GM19240 (cell line): ENCODE results near the gene UGT1A3.

Experiments used
- DNase-seq: peaks from one replicate; pipeline ENCODE4 v3.0.0; 2011; ENCODE audit warnings: low spot score; ENCODE audit not compliant: insufficient read length

The UGT1A3 gene

DNA sequence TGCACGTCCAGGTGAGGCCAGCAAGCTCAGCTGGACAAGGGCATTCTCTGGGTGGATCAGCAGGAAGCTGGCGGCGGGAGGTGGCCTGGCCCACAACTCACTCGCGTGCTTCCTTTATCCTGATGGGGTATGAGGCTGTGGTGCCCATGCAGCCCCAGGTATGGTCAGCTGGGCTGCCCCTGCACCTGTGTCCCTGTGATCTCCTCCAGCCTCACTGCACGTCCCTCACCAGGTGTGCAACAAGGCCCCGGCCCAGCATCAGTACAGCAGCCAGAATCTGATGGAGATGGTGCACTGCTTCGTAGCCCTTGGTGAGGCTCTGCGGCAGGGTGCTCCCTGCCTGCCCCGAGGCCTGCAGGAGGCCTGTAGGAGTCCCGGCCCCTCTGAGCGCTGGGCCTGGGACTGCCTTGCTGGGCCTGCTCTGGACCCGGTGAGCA, 66.9 kb downstream of the UGT1A3 start:
- DNase-seq: no peak

DNA sequence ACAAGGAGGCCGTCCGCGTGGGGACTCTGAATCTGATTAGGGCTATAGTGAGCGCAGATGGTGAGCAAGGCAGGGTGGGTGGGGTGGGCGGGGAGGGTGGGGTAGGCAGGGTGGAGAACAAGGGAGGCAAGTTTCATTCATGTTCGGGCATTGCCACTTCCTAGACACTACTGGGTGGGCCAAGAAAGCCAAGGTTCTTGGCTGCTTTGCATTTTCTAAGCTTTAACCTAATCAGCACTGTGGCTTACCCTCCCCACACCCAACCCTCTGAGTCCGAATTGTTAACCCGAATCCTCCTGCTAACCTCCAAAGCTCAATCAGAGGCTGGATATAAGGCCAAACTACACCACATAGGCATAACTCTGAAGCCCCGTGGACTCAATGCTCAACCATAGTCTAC, 67.4 kb downstream of the UGT1A3 start:
- DNase-seq: no peak

DNA sequence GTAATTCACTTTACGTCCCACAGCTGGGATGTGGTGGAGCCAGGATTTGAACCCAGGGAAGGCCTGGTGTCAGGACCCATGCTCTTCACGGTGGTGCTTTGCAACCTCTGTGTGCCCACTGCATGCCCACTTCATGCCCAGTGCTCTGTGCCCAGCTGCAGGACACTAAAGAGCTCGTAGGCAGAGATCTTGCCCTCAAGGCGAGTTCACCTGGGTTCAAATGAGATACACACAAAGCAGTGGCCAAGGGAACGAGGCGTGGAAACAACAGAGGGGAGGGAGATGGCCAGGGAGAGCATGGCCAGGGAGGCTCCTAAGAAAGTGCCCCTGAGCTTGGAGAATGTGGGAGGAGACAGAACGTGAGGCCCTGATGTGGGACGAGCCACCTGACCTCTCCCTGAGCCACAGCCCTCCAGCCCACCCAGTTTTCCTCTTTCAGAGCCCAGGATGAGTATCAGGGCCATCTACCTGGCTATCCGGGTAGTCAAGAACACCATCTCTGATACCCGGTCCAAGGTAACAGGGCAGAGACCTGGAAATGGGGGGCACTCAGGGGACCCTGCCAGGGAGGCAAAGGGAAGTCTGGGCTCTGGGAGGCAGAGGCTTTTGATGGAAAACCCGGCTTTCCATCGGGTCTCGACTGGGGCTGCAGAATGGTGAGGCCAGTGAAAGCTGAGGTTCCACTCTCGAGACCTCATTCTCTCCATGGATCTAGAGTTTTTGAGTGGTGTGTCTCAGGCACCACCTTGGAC, 69.7 kb downstream of the UGT1A3 start:
- no peak for DNase-seq

DNA sequence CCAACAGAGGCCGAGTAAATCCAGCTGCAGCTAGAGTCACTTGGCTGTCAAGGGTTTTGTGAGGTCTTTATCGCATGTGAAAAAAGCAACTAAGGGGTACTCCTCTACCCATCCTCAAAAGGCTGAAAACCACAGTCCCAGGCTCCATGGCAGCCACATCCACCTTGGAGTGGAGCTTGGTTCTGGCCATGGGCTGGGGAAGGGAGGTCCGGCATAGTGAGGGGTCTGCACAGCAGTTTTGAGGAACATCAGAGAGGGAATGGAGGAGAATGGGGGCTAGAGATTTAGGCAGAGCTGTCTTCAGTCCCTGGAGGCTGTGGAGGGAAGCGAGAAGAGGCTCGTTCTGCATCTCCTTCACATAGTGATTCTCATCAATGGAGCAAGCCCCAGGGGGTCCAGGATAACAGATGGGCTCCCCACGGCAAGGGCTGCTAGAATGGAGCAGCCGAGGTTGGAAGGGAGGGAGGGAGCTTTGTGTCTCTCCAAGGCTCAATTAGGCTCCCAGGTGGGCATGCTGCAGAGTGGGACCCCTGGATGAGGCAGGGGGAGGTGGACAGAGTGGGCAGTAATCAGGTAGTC, 70.3 kb downstream of the UGT1A3 start:
- no peak for DNase-seq

DNA sequence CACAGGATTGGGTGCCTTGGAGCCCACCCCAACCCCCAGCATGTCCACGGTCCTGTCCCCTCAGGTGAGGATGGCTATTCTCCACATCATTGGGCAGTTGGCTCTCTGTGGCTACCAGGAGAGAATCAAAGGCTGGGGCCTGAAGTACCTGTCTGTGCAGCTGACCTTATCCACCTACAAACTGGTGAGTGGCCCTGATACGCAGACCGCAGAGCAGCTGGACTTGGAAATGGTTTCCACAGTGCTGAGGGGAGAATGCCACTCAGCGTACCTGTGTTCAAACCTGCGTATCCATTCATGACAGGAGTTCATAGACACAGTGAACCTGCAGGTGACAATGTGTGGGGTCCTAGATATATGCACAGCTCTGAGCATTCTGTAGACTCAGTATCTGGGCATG, 70.9 kb downstream of the UGT1A3 start:
- no peak for DNase-seq

DNA sequence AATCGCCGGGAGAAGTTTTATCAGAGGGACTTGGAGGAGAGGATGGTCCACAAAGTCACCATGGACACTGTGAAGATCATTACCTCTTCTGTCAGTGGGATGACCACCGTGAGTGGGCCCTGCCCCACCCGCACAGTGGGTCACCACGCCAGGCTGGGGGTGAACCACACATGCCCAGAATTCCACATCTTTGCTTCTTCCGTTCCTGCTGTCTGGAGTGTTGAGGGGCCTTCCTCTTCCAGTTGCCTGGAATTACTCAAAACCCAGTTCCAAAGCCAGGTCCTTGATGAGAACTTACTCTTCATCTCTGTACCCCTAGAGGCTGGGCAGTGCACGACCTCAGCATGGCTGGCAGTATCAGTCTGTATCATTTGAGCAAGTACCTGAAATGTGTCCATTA, 71.4 kb downstream of the UGT1A3 start:
- no peak for DNase-seq

DNA sequence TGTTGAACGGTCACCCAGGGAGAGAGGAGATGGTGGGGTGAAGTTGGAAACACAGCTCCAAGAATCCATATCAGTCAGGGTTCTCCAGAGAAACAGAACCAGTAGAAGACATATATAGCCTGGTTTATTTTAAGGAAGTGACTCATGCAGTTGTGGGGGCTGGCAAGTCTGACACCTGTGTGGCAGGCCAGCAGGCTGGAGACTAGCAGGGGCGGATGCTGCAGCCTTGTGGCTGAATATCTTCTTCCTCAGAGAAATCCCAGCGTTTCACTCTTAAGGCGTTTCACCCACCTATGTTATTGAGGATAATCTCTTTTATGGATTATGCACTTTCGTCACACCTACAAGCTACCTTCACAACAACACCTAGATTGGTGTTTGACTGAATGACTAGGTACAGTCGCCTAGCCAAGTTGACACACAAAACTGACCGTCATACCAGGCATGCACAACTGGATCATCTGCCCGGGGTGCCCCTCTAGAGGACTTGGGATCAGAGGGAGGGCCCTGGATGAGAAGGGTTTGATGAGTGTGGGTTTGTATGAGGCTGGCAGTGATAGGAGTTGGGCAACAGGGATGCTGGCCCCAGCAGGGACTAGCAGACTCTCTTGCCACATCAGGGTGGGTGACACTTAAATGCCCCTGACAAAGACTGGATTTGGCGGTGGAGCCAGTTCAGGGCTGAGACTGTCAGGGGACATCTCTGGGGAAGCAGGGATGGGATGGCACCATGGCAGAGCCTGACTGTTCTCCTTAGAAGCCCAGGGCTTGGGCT, 72.7 kb downstream of the UGT1A3 start:
- DNase-seq: no peak

DNA sequence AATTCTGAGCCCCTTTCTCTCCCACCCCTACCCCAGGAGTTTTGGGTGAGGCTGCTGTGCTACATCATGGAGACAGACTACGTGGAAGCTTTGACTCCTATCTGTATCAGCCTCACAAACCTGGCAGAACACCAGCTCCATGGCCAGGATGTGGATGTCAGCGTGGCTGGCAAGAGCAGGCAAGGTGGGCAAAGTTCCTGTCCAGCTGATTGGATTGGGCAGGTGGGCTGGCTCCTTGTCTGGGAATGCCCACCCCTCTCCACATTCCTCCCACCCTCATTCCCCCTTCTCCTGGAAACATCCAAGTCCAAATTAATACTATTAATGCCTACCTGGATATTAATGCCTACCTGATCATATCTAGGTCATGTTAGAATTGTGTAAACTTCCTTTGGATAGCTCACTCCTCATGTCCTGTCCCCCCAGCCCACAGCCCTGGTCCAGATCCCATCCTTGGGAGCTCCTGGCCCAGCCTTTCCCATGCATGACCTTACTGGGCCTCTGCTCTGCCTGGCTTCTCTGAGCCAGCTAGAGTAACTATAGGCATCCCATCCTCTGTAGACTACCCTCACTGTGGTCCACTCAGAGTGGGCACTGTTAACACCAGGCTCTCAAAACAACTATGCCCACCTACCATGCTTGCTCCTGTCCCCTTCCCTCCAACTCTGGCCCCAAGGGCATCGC, 73.4 kb downstream of the UGT1A3 start:
- no peak for DNase-seq

DNA sequence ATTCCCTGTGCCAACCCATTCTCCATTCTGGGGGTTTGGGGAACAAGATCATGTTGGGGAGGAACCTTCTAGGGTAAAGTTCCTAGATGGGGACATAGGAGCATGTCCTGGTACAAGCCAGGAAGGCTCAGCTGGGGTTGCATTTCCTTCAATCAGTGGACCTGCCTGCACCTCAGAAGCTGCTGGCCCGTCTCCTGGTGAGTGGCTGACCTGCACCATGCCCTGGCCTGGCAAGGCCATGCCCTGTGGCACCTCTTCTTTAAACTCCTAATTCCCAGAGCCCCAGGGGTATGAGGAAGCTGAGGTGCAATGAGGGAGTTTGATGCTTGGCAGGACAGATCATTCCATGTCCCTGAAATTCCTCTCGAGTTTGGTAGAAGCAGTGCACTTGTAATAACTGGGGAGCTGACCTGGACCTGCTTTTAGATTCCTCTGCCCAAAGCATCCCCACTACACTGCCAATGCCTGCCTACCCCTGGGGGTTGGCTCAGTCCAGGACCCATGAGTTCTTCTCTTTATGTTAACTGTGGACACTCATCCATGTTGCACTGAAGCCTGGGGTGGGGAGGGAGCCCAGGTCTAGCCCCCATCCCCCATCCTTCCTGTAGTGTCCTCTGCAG, 74.6 kb downstream of the UGT1A3 start:
- DNase-seq: no peak

DNA sequence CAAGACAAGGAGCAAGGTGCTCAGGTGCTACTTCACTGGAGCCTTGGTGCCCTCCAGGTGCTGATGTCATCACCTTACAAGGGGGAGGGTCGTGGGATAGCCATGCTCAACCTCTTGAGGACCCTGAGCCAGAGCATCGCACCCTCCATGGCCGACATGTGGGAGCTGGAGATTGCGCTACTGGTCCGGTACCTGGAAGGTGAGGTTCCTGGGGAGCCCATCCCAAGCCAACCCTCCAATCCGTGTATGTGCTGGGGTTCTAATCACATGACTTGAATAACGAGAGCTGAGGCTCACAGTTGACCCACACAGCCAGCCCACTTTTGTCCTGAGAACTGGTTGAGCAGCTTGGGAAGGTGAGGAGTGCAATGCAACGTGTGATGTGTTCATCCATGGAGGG, 75.2 kb downstream of the UGT1A3 start:
- no peak for DNase-seq

DNA sequence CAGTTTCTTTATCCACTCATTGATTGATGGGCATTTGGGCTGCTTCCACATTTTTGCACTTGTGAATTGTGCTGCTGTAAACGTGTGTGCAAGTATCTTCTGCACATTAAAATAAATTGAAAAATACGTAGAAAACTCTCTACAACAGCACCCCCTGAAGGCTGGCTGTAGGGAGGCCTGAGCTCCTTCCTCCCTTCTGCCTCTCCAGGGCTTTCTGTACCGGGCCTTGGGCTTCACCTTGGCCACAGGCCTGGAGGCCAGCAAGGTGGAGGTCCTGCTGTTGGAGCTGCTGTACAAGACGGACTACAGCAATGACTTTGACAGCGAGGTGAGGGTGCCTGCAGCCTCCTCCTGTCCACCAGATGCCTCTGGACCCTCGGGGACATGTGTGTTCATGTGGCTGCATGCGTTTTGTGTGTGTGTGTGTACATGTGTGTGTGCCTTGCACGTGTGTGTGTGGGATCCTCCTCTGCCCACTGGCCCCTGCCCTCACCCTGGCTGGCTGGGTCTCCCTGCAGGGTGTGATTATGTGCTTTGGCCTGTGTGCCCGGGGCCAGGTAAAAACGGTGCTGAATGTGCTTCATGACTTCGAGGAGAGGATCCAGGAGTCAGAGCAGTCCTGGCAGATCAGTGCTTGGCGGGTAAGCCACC, 78.5 kb downstream of the UGT1A3 start:
- no peak for DNase-seq

DNA sequence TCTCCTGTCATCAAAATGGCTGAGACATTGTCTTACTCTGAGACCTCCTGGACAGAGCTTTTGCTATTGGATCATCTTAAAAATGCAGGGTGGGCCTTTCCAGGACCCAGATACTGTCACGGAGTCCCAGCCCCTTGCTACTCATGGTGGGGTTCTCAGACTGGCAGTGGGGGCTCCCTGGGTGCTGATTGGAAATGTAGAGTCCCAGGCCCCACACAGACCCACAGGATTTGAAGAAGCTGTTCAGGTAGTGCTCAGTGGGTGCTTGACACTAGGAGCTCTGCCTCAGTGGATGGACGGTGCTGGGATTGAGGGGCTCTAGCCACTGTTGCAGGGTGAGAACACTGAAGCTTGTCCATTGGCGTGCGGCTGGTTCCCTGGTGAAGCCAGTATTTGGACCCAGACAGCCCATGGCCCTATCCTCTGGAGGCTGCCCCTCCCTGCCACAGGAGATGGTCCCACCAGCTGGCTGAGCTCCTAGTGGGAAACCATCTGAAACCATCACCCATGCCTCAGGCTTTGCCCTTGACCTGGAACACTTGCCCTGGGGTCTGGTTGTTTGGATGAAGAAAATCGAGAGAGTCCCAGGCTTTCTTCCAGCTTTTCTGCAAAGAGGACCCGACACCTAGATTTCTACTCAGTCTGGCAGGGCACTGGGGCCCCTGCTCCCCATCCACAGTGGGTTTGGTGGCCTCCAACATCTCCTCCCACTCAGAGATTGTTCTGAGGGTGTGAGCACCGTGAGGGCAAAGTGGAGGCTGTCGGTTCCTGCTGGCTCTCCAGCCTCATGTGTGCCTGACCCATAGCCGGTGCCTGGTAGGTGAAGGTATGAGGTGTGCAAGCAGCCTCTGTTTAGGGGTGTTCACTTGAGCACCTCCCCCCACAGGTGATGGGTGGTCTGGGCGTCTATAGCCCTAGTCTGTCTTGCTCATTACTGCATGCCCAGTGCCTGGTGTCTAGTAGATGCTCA, 79.4 kb downstream of the UGT1A3 start:
- DNase-seq: no peak

DNA sequence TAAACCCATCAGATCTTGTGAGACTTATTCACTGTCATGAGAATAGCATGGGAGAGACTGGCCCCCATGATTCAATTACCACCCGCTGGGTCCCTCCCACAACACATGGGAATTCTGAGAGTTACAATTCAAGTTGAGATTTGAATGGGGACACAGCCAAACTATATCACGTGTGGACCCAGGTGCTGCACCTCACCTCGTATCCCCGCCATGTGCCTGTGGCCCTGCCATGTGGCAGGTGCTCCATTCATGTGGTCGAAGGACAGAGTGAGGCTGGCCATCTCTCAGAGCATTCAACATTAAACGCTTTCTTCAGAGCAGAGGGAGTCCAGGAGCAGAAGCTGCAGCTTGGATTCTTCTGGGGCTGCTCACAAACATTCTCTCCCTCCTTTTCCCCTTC, 81.5 kb downstream of the UGT1A3 start:
- no peak for DNase-seq

DNA sequence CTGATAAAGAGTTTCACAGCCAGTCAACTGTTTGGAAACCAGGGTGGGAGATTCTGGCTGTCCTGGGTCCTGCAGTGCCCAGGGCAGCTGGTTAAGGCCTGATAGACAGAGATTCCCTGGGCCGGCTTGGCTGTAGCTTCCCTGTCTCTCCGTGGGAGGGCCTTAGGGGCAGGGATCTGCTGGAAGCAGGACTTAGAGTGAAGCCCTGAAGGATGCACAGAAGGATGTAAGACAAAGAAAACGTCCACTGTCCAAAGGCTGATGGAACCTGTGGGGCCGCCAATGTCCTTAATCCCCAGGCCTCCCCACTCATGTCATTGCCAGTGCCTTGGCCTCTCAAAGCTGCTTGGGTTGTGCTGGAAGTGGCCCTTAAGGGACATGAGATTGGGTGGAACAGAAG, 82.2 kb downstream of the UGT1A3 start:
- DNase-seq: no peak

DNA sequence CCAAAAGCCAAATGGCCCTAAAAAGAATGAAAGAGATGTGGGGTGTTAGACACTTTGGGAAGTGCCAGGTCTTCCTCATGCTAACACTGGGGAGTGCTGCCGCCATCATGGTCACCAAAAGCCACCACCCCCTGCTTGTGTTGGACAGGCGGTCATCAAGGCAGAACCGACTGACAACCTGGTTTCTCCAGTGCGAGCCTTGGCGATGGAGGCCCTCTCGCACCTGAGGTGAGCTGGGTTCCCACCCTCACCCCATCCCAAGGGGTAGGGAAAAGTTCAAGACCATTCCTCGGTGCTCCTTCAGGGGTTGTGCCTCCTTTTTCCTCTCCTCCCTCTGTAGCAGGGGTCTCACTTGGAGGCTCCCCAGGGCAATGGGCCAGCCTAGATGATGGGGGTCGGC, 82.9 kb downstream of the UGT1A3 start:
- no peak for DNase-seq

DNA sequence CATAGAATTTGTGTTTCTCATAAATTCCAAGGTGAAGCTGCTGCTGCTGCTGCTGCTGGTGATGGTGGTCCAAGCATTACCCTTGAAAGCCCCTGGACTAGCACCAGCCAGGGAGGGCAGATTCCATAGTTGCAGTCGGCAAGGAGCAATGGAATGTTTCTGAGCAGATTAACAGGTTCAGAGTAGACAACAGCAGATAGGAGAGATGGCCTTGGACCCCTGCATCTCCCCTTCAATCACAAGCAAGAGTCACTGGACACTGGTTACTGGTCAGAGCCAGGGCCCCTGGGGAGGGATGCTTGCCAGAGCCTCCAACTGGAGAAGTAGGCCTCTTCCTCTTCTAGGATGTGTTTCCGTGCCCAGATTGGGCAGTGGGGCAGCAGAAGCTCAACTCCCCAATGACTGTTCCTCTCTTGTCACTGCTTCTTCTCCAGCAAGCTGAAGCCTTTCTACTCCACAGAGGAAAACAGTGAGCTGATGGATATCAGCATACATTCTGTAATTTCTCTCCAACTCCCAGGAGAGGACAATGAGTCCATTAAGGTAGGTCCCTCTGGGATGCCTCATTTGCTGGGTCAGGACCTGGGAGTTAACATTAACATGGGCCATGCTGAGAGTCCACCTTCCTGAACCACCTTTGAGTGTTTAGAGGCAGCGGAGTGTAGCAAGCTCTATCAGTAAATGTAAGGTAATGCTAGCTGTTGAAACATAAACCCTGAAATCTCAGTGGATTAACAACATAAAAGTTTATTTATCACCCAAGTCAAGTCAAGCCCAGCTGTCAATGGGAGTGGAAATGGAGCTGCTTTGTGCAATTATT, 84.6 kb downstream of the UGT1A3 start:
- DNase-seq: no peak

DNA sequence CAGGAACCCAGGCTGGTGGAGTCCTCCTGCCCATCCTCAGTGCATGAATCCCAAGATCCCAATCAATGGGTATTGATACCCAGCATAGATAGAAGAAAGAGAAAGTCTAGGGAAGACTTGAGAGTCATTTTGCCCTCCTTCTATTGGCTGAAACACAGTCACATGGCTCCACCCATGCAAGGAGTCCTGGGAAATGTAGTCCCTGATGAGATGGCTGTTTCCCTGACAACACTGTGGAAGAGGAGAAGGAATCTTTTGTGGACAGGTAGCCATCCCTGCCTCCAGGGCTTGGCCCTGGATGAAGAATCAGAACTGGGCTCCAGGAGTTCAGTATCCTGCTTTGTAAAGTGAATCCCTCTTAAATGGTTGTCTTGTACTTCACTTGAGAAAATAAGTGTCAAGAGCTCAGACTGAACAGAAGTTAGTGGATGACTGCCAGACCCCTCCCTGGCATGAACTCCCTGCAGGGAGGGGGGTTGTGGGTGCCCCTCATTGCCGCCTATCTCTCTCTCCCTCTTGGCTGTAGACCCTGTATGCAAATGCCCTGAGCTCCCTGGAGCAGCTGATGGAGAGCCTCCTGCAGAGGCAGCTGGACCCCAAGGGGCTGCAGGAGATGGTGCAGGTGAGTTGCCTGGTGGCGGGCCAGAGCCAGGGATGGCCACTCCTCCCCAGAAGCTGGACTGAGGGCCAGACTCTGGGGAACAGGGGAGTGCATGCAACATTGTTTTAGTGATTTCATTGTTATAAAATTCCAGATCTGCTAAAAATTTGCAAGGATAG, 85.4 kb downstream of the UGT1A3 start:
- DNase-seq: no peak

DNA sequence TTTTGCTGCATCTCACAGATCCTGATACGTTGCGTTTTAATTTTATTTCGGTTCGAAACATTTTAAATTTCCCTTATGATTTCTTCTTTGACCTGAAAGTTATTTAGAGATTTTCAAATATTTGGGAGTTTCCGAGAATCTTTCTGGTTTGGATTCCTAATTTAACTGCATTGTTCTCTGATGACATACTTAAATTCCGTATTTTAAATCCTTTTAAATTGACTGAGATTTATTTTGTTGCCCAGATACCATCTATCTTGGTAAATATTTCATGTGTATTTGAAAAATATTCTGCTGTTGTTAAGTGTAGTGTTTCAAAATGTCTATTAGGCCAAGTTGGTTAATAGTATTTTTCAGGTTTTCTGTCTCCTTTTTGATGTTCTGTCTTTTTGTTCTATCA, 87.0 kb downstream of the UGT1A3 start:
- DNase-seq: no peak
